GM18520 (cell line): ENCODE data around the gene DENND1A.

ENCODE experiments used
- ATAC-seq: cut with Tn5 transposase; IDR thresholded peaks from one replicate; pipeline ENCODE4 v1.9.1; 2021; ENCODE audit not compliant: unreplicated experiment

DENND1A gene

DNA sequence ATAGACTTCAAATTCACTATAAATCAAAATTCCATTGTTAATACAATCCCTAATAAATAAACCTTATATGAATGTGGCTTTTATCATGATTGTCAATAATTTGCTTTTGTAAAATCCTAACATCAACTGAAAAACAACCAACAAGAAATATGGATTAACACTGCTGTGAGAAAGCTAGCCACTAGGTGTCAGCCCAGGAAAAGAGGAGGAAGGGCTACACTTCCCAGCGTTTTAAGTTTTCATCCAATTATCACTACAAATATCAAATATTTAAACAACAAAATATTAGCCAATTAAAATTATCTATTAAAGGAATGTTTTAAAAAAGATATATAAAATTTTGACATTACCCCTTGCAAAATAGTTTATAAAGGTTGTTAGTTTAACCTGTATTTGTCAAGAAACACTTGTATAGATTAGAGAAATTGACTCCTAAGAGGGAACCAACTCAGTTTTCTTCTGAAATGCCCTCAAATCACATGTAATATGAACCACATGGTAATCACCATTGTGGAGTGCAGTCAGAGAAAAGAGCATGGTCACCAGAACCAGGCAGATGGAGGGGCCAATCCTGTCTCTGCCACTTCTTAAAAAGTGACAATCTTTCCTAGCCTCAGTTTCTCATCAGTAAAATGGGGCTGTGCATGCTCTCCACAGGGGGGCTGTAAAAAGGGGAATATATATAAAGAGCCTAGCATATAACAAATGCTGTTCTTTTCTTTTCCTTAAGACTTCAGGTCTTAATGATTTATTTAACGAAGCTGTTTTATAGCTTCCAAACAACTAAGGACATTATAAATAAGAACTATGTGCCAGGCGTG is 385.7 kb downstream of the DENND1A start:
- ATAC-seq = no peak

DNA sequence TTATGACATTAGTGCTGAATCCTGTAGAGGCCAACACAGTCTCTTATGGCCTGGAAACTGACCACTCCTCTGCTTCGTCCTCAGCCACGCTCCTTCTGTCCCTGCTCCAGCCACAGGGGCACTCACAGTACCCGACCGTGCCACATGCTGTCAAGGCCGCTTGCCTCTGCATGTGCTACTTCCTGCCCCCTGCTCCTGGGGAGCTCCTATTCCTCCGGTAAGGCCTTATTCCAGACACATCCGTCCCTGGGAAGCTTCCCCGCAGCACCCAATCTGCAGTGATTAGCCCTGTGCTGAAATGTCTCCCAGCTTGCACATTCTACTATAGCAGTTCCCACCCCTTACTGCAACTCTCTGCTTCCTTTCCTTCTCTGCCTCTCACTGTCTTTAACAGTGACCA is 386.4 kb downstream of the DENND1A start:
- ATAC-seq = no peak

DNA sequence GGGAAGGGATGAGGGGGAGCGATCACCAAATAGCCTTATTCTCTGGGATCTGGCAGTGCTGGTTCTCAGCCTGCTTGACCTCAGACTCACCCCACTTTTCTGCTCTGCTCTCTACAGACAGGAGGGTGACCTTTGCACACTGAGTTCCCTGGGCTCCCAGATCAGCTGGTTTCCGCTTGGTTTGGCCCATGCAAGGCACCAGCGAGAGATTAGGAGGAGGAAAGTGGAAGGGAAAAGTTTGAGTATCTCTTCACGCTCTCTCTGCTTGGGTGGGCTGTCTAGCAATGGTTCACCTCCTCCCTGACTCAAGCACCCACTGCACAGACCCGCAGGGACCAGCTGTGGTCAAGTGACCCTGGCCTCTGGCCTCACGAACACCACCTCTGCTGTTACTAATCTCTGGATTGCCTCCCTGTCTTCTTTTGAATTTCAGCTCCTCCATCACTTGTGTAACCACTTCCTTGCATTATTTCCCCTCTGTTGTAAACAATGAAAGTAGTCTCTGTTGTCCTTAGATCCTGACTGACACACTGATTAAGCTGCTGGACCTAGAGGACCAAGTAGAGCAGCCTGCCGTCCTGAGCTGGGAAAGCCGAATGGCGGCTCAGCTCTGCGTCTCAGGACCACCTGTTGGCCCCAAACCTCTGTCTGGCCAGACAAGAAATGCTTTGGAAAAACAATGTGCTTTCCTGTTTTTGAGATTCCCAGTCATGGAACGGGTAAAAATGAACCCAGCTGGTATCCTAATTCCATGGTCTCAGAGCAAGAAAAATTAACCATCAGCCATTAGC is 387.3 kb downstream of the DENND1A start:
- ATAC-seq = no peak

DNA sequence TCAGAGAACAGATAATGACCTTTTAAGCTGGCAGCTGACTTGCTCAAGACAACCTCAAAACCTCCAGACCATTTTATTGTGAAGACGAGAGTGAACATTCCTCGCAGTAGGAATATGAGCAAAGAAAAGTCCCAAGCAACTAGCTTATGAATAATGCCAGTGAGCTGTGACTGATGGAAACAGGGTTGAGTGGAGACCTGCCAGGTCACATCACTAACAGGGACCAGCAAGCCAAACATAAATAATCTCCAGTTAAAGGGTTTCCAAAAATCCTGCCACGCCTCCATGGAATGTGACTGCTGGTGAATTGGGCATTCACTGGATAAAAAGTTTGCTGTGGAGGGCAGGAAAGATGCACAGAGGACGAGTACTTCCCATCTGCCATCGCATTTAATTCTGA is 388.5 kb downstream of the DENND1A start:
- no peak for ATAC-seq

DNA sequence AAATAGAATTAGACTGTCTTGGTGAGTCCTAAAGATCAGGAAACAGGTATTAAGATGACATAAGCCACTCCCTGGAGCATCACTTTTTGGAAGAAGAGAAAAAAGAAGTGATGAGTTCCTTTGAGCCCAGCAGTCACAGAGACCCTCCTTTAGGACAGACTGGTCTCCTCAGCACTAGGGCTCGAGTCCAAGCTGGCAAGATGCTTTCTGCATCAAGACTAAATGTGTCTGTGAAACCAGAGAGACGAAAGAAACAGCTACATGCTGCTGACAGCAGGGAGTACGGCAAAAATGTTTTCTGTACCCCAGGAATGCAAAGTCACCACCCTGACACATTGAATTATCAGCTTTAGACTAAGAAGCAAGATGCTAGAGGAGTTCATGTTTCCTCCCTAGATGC is 389.5 kb downstream of the DENND1A start:
- no peak for ATAC-seq

DNA sequence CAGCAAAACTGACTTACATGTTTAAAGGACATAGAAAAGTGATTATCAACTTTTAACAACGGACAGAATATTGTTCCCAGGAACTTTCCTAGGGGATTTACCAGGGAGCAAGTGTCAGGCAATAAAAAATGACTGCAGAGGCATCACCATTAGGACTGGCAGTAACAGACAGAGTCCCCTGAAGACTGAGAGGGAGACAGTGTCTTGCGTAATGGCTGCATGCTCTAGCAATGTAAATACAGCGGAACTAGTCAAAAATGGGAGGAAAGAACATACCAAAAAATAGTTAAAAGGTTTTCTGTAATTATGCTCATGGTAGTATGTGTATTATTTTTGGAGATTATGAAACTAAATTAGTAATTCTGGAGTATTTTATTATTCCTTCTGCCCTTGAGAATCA is 392.1 kb downstream of the DENND1A start:
- no peak for ATAC-seq

DNA sequence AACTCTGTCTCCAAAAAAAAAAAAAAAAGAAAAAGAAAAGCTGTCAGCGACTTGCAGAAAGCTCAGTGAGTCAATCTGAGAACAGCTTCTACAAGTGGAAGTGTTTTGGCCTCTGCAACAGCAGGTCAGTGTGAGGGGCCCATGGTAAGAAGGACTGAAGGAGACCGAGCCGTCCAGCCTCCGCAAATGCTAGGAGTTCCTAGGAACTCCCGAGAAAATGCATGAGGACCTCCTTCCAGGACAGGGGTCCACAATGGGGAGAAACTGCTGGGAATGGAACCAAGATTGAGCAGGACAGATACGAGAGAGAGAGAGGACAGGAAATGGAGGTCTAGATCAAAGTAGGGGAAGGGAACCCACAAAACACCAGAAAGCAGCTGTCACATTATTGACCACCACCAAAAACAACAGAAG is 393.5 kb downstream of the DENND1A start:
- no peak for ATAC-seq

DNA sequence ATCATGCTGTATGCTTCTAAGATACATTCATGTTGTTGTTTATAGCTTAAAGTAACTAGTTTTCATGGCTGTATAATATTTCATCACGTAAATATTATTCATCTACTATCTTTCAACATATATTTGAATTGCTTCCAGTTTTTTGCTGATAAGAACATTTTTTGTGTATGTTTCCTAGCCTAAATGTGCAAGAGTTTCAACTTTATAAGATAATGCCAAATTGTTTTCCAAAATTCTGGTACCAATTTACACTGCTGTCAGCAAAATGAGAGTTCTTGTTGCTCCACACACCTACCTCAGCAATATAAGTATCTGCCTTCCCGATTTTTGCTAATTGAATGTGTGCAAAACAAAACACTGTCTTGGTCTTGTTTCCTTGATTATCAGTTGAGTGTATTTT is 395.6 kb downstream of the DENND1A start:
- no peak for ATAC-seq

DNA sequence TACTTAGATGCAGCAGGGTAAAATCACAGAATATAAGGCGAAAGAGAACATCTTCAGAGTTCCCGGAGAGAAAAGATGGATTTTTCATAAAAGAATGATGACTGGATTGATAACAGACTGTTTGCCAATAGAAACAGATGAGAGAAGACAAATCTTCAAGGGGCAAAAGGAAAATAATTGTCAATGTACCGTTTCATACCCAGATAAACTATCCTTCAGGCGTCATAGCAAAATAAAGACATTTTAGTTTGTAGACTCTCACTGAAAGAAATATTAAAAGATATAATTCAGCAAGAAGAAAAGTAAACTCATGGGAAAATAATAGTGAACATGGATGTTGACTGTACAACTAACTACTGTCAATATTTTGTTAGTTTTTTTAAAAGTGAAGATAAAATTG is 399.7 kb downstream of the DENND1A start:
- no peak for ATAC-seq

DNA sequence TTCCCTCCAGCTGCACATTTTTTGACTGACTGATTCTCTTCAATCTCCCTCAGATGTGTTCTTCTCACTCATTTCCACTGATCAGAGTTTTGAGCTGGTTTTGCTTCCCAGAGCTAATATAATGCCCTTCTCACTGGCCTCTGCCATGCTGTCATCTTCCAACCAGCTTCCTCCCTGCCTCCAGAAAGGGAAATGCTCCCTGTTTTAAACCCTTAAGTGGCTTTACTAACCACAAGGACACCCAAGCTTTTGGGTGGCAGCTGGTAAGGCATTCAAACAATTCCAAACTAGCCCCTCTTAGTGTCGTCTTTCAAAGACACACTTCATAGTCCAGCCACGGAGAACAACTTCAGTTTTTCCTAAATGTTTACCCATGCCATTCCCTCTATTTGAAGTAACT is 401.4 kb downstream of the DENND1A start:
- no peak for ATAC-seq

DNA sequence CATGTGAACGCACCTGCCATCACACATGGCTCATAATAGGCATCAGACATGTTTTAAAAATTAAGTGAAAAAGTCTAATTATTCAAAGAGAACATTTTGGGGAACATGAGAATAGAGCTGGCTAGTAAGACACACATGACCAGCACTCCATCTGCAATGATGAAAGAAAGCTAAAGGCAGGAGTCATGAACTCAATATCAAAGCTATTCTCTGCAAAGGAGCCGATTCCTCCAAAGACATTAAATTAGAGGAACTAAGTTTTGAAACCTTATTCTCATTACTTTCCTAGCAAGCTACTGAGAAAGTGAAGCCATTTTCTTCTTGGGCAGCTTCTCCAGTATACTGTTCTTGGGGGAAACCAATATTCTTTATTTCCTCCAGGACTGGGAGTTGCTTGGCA is 401.9 kb downstream of the DENND1A start:
- no peak for ATAC-seq

DNA sequence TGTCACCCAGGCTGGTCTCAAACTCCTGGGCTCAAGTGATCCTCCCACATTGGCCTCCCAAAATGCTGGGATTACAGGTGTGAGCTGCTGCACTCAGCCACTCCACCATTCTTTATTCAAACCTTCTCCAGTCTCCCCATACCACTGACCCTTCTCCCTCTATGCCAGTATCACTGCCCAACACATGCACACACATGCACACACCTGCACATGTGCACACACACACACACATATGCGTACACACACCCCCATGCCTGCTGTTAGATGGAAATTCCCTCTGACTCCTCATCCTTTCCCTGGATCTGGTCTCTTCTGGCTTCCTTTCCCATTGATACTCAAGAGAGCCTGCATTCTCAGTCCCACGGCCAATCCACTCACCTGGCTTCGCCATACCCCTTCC is 404.0 kb downstream of the DENND1A start:
- ATAC-seq = no peak

DNA sequence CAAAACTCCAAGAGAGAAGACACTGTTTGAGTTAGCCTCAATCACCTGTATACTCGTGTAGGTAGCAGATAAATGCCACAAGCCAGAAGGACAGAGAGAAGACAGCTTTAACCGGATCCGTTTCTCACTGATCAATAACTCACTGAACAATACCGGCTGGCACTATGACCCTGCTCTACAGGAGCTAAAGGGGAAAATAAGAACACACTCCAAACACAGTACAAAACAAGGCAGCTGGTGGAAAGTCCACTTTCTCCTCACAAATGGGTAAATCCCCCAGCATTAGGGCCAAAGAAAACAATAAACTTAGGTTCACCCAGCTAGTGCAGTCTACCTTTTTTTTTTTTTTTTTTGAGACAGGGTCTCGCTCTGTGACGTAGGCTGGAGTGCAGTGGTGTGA is 404.5 kb downstream of the DENND1A start:
- ATAC-seq = no peak

DNA sequence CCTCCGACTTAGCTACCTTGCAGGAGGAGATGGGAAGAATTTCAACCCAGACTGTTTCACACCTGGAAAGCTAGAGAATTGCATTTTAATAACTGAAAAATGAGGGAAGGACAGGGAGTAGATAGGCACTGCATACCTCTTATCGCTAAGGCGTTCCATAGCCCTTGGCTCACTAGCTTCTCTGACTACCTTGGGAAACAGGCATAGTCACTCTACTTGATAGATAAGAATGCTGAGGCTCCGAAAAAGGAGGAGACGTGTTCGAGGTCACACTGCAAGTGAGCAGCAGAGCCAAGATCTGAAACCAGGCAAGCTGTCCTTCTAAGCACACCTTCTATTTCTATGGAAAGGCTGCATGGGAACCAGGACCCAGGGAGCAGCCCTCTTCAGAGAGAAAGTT is 405.1 kb downstream of the DENND1A start:
- no peak for ATAC-seq

DNA sequence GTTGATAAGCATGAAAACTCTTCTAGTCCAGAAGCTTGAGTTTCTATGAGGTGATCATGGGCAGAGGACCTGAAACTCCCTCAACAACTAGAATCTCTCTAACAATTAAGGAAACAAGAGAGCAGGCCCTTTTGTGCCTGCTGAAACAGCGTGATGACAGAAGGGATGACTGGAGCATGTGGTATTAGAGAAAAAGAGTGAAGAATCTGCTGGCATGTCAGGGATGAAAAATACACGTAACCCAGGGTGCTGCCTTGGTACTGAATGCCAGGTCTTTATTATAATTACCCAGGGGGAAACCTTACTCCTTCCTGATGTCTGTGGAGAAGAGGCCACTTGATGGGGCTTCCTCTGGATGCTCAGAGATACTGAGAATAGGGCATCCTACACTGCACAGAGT is 406.1 kb downstream of the DENND1A start:
- no peak for ATAC-seq

DNA sequence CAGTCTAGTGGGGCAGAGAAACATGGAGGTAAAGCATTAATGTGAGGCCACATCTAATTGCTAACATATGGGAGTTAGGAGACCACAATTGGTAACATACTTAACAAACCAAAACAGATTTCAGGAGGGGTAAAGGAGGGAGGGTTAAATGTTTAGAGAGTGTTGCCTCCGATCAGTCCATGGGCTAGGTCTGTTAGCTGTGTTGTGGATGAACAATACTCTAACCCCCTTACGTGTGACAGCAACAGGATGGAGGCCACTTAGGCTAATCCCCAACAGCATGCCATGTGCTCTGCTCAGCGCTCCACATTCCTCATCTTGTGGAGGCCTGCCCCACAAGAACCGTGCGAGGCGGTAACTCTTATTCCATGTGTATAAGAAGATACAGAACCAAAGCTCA is 406.9 kb downstream of the DENND1A start:
- ATAC-seq = no peak

DNA sequence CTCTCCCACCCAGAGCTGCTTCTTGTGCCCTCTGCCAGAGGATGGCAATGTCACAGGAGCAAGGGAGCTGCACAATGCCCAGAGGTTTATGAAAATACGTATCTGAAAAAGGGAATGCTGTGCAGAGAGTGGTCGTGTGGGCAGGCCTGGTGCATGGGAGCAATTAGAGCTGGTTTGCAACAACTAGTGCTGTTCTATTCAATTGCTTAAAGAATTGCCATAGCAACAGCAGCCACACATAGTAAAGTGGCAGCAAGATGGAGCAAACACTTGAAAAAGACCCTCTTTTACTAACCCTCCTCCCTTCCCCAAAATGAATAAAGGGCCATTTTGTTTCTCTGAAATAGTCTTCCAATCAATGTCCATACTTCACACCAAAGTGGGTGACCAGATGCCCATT is 407.7 kb downstream of the DENND1A start:
- ATAC-seq = no peak

DNA sequence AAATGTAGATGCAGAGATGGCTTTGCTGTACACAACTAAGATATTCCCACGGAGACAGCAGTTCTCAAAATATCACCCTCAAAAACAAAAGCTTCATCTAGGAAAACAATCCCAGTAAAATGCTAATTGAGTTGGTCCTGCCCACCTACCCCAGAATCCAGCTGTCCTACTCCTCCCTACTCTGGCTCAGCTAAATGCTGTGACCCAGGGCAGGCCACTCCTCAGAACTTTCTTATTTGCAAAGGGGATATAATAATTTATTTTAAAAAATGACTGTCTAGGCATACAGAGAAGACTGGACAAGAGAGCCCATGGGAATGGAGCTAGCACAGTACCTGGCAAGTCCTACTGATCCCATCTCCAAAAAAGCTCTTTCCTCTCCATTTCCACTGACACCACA is 411.6 kb downstream of the DENND1A start:
- no peak for ATAC-seq

DNA sequence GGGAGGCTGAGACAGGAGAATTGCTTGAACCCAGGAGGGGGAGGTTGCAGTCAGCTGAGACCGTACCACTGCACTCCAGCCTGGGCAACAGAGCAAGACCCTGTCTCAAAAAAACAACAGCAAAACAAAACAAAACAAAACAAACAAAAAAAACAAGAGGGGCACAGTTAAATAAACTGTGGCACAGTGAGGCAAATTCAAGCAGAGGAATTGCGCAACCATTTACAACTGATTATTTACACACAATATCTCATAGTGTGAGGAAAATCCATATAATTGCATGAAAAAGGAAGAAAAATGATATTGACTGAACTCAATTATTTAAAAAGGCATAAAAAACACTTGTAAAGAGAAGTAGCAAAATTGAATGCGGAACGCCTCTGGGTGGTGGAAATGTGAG is 412.4 kb downstream of the DENND1A start:
- no peak for ATAC-seq

DNA sequence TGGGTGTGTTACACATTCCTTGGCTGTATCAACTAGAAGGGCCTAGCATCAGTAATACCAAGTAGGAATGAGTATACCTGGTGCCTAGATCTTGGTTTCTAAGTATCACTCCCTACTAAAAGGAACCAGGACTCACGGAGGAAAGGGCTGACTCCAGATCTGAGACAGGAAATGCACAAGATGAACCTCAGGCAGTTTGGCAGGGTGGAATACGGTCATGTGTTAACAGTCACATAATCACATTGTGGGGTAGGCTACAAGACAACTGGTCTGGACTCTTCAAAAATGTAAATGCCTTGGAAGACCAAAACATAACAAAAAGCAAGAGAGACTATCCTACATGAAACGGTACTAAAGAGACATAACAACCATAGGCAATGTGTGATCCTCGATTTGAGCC is 415.2 kb downstream of the DENND1A start:
- ATAC-seq = no peak

DNA sequence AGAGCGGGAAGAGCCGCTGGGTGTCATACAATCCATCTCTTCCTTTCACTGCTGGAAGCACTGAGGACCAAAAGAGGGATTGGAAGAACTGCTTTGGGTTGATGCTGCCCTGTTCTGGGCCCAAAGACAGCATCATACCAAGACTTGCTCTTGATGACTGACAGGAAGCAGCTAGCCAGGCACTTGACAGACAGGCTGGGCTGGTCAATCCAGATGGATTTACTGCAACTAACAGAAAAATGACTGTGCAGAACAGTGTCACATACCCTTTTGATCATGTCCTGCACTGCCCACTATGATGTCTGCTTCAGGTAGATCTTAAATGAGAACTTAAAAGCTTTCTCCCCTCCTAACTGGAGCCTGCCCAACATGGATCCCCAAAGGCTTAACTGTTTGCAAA is 416.4 kb downstream of the DENND1A start:
- ATAC-seq = no peak
